Stimulated activated memory B cell treated with anti-CD40 and anti-IgM and Interleukin-4, amounts not matched to agents 10 μg/mL and 1 μg/mL and 100 μg/mL, for 72 hours (primary cell): ENCODE data around the gene RBM22.

Source experiments
- ATAC-seq: fragments of 150-1000 bp; cut with Tn5 transposase; 2 replicates; pipeline ENCODE4 v1.10.0; 2021
- H3K27ac Mint-ChIP-seq: one replicate; pipeline ENCODE4 v1.8.0; 2022; ENCODE audit warnings: mild to moderate bottlenecking, mixed read lengths
- H3K27me3 Mint-ChIP-seq: one replicate; pipeline ENCODE4 v1.8.0; 2022; ENCODE audit warnings: mixed read lengths
- H3K36me3 Mint-ChIP-seq: one replicate; pipeline ENCODE4 v1.8.0; 2022; ENCODE audit warnings: mixed read lengths
- H3K4me1 Mint-ChIP-seq: one replicate; pipeline ENCODE4 v1.8.0; 2022; ENCODE audit warnings: mixed read lengths
- H3K4me3 Mint-ChIP-seq: one replicate; pipeline ENCODE4 v1.8.0; 2022; ENCODE audit warnings: mild to moderate bottlenecking, moderate library complexity, mixed read lengths
- H3K9me3 Mint-ChIP-seq: one replicate; pipeline ENCODE4 v1.8.0; 2022; ENCODE audit warnings: mixed read lengths

RBM22 gene

GRCh38 chr5:150650021-150651006, 50.5 kb downstream of the RBM22 start:
- Mint-ChIP-seq H3K27ac (peak overlapping the region; percentile 20), H3K36me3 (peaks cover 32% of the 10 kb centered on the region), H3K9me3 (no peaks in the 10 kb centered on the region), H3K4me1 (peaks cover 14% of the 10 kb centered on the region), H3K27me3 (no peaks in the 10 kb centered on the region), H3K4me3 (no peak overlapping the region)
- ATAC-seq = no peak

DNA sequence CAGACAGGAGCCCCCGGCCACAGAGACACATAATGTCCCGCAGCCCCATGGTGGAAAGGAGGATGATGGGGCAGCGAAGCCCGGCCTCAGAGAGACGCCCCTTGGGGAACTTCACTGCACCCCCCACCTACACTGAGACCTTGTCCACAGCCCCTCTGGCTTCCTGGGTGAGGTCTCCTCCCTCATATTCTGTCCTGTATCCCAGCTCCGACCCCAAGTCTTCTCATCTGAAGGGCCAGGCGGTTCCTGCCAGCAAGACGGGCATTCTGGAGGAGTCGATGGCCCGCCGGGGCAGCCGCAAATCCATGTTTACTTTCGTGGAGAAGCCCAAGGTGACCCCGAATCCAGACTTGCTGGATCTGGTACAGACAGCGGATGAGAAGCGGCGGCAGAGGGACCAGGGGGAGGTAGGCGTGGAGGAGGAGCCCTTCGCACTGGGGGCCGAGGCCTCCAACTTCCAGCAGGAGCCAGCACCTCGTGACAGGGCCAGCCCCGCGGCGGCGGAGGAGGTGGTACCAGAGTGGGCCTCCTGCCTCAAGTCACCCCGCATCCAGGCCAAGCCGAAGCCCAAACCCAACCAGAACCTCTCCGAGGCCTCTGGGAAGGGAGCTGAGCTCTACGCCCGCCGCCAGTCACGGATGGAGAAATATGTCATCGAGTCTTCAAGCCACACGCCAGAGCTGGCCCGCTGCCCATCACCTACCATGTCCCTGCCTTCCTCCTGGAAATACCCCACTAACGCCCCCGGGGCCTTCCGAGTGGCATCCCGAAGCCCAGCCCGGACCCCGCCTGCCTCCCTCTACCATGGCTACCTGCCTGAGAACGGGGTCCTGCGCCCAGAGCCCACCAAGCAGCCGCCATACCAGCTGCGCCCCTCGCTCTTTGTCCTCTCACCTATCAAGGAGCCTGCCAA, 51.5 kb downstream of the RBM22 start:
- peaks cover 18% of the 10 kb centered on the region for H3K4me1 Mint-ChIP-seq
- H3K4me3 Mint-ChIP-seq = no peak overlapping the region
- H3K9me3 Mint-ChIP-seq = no peaks in the 10 kb centered on the region
- ATAC-seq = no peak
- H3K36me3 Mint-ChIP-seq = peaks cover 32% of the 10 kb centered on the region
- no peak overlapping the region for H3K27ac Mint-ChIP-seq
- H3K27me3 Mint-ChIP-seq = no peaks in the 10 kb centered on the region

GRCh38 chr5:150648294-150649107, 52.4 kb downstream of the RBM22 start:
- Mint-ChIP-seq H3K4me3 (no peak overlapping the region), H3K36me3 (peaks cover 32% of the 10 kb centered on the region), H3K27me3 (no peaks in the 10 kb centered on the region), H3K9me3 (no peaks in the 10 kb centered on the region), H3K27ac (no peak overlapping the region), H3K4me1 (peaks cover 19% of the 10 kb centered on the region)
- no peak for ATAC-seq

DNA sequence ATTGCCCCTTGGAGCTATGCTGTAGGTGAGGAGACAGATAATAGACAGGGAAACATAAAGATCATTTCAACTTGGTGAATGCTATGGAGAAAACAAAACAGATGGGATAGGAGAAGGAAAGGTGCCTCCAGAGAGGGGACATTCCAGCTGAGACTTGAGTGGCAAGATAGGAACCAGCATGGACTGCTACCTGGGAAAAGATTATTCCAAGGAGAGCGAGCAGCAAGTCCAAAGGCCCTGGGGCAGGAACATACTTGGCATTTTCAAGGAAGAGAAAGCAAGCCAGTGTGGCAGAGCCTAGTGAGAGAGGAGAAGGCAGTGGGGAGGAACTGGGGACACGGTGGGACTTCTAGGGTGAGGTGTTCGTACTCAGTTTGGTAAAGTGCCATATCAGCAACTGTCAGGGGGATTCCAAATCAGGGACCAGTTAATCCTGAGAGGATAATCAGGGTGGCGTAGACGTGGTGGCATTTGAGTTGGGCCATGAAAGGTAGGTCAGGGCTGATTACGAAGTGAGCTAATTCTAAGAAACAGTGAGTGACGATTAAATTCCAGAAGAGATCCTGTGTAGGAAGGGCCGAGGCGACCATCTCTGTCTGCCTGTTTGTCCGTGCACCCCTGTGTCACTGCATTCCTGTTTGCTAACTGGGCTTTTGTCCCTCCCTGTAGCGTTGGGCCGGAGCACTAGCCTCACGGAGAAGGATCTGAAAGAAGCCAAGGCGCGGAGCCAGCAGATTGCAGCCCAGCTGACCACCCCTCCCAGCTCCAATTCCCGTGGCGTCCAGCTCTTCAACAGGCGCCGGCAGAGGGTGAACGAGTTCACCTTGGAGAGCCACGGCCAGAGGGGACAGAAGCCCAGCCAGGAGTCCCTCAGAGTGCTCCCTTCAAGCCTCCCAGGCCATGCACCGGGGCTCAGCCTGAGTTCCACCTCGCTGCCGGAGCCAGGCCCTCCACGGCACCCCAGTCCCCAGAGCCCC, 53.3 kb downstream of the RBM22 start:
- no peaks in the 10 kb centered on the region for H3K9me3 Mint-ChIP-seq
- no peak for ATAC-seq
- H3K4me3 Mint-ChIP-seq = no peak overlapping the region
- no peak overlapping the region for H3K27ac Mint-ChIP-seq
- peaks cover 19% of the 10 kb centered on the region for H3K4me1 Mint-ChIP-seq
- H3K36me3 Mint-ChIP-seq = peaks cover 32% of the 10 kb centered on the region
- H3K27me3 Mint-ChIP-seq = no peaks in the 10 kb centered on the region

DNA sequence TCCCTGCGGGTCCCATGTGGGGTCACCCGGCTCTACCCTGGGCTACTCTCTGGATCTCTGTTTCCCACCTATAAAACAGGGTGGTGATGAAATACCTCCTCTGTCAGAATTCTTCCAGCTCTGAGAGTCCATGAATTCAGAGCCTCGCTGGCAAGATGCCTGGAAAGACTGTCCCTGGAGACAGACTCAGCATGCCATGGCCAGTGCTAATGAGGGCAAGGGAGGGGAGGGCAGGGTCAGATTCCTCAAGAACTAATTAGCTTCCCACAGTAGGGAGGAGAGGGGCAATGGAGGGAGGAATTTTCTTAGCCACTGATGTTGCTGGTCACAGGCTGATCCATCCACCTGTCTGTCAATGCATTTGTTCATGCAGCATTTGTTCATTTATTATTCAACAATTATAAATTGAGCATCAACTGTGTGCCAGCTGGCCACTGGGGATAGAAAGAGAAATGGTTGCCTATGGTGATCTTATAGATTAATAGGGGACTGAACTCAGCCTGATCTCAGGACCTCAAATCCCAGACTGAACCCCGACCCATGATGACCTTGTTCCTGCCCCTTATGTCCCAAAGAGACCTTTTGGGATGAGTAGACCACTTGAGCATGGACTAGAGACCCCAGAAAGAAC, 55.7 kb downstream of the RBM22 start:
- Mint-ChIP-seq H3K9me3 (no peaks in the 10 kb centered on the region), H3K4me1 (peaks cover 13% of the 10 kb centered on the region), H3K36me3 (peaks cover 29% of the 10 kb centered on the region), H3K4me3 (no peak overlapping the region), H3K27me3 (no peaks in the 10 kb centered on the region), H3K27ac (peak overlapping the region; percentile 51)
- no peak for ATAC-seq

DNA sequence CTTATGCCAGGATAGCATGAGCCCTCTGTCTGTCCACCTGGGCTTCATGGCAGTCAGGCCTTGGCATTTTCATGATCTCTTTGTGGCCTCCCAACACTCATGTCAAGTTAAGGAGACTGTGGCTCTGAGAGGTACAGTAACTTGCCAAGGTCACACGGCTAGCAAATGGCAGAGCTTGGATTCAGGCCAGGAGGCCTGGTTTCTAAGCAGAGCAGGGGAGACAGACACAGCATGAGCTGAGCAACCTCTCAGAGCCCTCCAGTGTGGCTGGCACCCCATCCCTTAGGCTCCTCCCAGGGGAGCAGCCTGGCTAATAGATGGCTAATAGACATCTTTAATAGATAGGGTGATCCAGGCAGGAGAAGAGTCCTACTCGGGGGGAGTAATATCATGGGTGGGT, 56.3 kb downstream of the RBM22 start:
- H3K4me3 Mint-ChIP-seq = no peak overlapping the region
- no peaks in the 10 kb centered on the region for H3K27me3 Mint-ChIP-seq
- peaks cover 26% of the 10 kb centered on the region for H3K36me3 Mint-ChIP-seq
- peaks cover 13% of the 10 kb centered on the region for H3K4me1 Mint-ChIP-seq
- H3K9me3 Mint-ChIP-seq = no peaks in the 10 kb centered on the region
- H3K27ac Mint-ChIP-seq = peak overlapping the region; percentile 54
- ATAC-seq = no peak

- Mint-ChIP-seq H3K4me3 (no peak overlapping the region), H3K36me3 (peaks cover 25% of the 10 kb centered on the region), H3K9me3 (no peaks in the 10 kb centered on the region), H3K4me1 (peaks cover 18% of the 10 kb centered on the region), H3K27me3 (no peaks in the 10 kb centered on the region), H3K27ac (peak overlapping the region; percentile 54)
- ATAC-seq = no peak
Measured at GRCh38 chr5:150644058-150644457, 56.8 kb downstream of the RBM22 start.

- H3K4me3 Mint-ChIP-seq = no peak overlapping the region
- peaks cover 16% of the 10 kb centered on the region for H3K36me3 Mint-ChIP-seq
- ATAC-seq = no peak
- H3K9me3 Mint-ChIP-seq = no peaks in the 10 kb centered on the region
- H3K27me3 Mint-ChIP-seq = no peaks in the 10 kb centered on the region
- H3K27ac Mint-ChIP-seq = no peak overlapping the region
- H3K4me1 Mint-ChIP-seq = peaks cover 23% of the 10 kb centered on the region
Measured at GRCh38 chr5:150642991-150643710, 57.7 kb downstream of the RBM22 start.

GRCh38 chr5:150642567-150642927, 58.3 kb downstream of the RBM22 start:
- ATAC-seq = no peak
- Mint-ChIP-seq H3K9me3 (no peaks in the 10 kb centered on the region), H3K27me3 (no peaks in the 10 kb centered on the region), H3K36me3 (peaks cover 13% of the 10 kb centered on the region), H3K27ac (no peak overlapping the region), H3K4me1 (peaks cover 26% of the 10 kb centered on the region), H3K4me3 (no peak overlapping the region)

- H3K4me1 Mint-ChIP-seq = peaks cover 28% of the 10 kb centered on the region
- no peak overlapping the region for H3K27ac Mint-ChIP-seq
- H3K27me3 Mint-ChIP-seq = no peaks in the 10 kb centered on the region
- no peak overlapping the region for H3K4me3 Mint-ChIP-seq
- H3K36me3 Mint-ChIP-seq = peaks cover 8% of the 10 kb centered on the region
- no peak for ATAC-seq
- H3K9me3 Mint-ChIP-seq = no peaks in the 10 kb centered on the region
Measured at GRCh38 chr5:150641824-150642566, 58.9 kb downstream of the RBM22 start.

- peaks cover 8% of the 10 kb centered on the region for H3K36me3 Mint-ChIP-seq
- H3K27ac Mint-ChIP-seq = no peak overlapping the region
- H3K27me3 Mint-ChIP-seq = no peaks in the 10 kb centered on the region
- ATAC-seq = no peak
- H3K4me3 Mint-ChIP-seq = no peak overlapping the region
- H3K9me3 Mint-ChIP-seq = no peaks in the 10 kb centered on the region
- H3K4me1 Mint-ChIP-seq = peaks cover 34% of the 10 kb centered on the region
Measured at GRCh38 chr5:150641006-150641570, 59.8 kb downstream of the RBM22 start.
